ENCODE data around the gene PPP1R18.

GRCh38 chr6:30696432-30696831 lies 10.0 kb upstream of the PPP1R18 start:
- TF ChIP-seq CTCF (IDR thresholded peaks at IDR 0.05) (no peak), POLR2A (IDR thresholded peaks at IDR 0.05) (no peak)

Data from body of pancreas (tissue), 4 donors.